ENCODE data around the gene KRT82. TPM values are rescaled to one million over a fixed set of nuclear protein-coding genes. Genes with fewer than 3 reads are reported as not detected.

KRT82 gene
- total RNA-seq, 2 donors from 2014 or later: not detected

DNA sequence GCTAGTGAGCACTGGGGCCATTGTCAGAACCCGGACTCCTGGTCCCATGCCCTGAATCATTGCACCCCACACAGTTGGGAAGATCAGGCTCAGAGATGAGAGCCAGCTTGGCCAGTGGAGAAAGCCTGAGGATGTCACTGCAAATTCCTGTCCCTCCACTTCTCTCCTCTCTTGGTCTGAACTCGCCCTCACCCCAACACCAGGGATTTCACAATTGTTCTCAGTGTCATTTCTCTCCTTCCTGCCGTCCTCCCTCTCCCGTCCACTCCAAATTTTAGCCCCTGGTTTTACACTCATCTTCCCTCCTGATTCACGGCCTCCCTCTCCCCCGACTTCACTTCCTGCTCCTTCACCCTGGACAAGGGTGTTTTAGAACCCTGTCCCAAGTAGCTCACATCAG, 16.9 kb upstream of the KRT82 start:
- 48% methylated on average over 6 of the region's 6 CpGs for WGBS
- H3K4me1 ChIP-seq (replicated peaks): peaks cover 5% of the 10 kb centered on the region
- peak overlapping the region; percentile 26 to 38 for H3K27ac ChIP-seq
- intact Hi-C loops (cut with DNase I): no loop called here
- H3K27me3 ChIP-seq (replicated peaks; ENCODE audit: insufficient read depth): no peaks in the 10 kb centered on the region
- no peaks in the 10 kb centered on the region for H3K36me3 ChIP-seq
- no peaks in the 10 kb centered on the region for H3K9me3 ChIP-seq
- H3K4me3 ChIP-seq: no peak overlapping the region
- DNase-seq (ENCODE audit: low spot score): no peak
- TF ChIP-seq POLR2A (IDR thresholded peaks at IDR 0.05) (no peak), POLR2AphosphoS5 (IDR thresholded peaks at IDR 0.05) (no peak)
- TF ChIP-seq, protein P1, sequence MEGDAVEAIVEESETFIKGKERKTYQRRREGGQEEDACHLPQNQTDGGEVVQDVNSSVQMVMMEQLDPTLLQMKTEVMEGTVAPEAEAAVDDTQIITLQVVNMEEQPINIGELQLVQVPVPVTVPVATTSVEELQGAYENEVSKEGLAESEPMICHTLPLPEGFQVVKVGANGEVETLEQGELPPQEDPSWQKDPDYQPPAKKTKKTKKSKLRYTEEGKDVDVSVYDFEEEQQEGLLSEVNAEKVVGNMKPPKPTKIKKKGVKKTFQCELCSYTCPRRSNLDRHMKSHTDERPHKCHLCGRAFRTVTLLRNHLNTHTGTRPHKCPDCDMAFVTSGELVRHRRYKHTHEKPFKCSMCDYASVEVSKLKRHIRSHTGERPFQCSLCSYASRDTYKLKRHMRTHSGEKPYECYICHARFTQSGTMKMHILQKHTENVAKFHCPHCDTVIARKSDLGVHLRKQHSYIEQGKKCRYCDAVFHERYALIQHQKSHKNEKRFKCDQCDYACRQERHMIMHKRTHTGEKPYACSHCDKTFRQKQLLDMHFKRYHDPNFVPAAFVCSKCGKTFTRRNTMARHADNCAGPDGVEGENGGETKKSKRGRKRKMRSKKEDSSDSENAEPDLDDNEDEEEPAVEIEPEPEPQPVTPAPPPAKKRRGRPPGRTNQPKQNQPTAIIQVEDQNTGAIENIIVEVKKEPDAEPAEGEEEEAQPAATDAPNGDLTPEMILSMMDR (IDR thresholded peaks at IDR 0.05): no peak

DNA sequence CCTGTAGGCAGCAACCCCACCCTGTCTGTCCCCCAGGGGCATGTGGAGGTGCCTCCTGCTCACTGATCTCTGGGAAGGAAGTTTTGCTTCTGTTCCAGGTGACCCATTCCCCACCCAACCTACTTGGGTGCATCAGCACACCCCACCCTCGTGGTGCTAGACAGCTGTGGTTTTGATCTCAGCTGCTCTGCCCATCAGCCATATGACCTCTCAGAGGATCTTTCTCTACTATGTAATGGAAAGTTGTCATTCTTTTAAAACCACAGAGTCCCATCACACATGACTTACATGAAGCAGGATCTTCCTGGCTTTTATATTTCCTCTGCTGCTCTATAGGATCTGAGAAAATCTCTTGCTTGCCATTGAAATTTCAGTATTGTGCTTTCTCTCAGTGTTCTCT, 13.5 kb upstream of the KRT82 start:
- TF ChIP-seq, protein P1 (IDR thresholded peaks at IDR 0.05): no peak
- TF ChIP-seq POLR2A (IDR thresholded peaks at IDR 0.05) (no peak), POLR2AphosphoS5 (IDR thresholded peaks at IDR 0.05) (no peak)
- no peaks in the 10 kb centered on the region for H3K9me3 ChIP-seq
- no peaks in the 10 kb centered on the region for H3K27me3 ChIP-seq (replicated peaks; ENCODE audit: insufficient read depth)
- peaks cover 5% of the 10 kb centered on the region for H3K4me1 ChIP-seq (replicated peaks)
- no peak for DNase-seq (ENCODE audit: low spot score)
- no peak overlapping the region for H3K27ac ChIP-seq
- H3K4me3 ChIP-seq: no peak overlapping the region
- H3K36me3 ChIP-seq: no peaks in the 10 kb centered on the region
- intact Hi-C loops (cut with DNase I): no loop called here
- 86% methylated on average over 1 of the region's 1 CpG for WGBS

DNA sequence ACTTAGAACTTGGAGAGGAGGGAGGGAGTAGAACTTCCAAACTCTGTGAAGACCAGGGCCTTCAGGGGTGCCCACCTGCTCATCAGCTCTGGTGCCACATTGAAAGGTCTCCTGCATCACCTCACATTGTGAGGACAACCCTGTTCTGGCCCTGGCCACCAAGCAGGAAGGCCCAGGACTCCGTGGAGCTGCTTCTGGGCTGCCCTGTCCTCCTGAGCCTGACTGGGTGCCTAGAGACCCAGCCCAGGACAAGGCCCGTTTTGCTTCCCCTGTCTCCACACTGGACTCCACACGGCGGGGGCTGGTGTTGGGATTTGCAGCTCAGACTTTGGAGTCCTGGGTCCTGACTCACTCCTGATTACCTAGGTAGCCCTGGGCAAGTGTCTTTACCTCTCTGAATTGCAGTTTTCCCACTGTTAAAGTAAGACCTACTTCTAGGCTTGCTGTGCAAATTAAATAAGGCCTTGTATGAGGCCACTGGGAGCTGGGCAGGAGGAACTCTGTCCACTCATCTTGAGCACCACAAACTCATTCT, 12.5 kb upstream of the KRT82 start:
- no peak overlapping the region for H3K27ac ChIP-seq
- no peaks in the 10 kb centered on the region for H3K36me3 ChIP-seq
- DNase-seq (ENCODE audit: low spot score): no peak
- H3K4me3 ChIP-seq: no peak overlapping the region
- intact Hi-C loops (cut with DNase I): no loop called here
- H3K9me3 ChIP-seq: no peaks in the 10 kb centered on the region
- TF ChIP-seq POLR2A (IDR thresholded peaks at IDR 0.05) (no peak), POLR2AphosphoS5 (IDR thresholded peaks at IDR 0.05) (no peak)
- TF ChIP-seq, protein P1 (IDR thresholded peaks at IDR 0.05): no peak
- 89% methylated on average over 4 of the region's 4 CpGs for WGBS
- no peaks in the 10 kb centered on the region for H3K27me3 ChIP-seq (replicated peaks; ENCODE audit: insufficient read depth)
- H3K4me1 ChIP-seq (replicated peaks): peaks cover 2% of the 10 kb centered on the region

DNA sequence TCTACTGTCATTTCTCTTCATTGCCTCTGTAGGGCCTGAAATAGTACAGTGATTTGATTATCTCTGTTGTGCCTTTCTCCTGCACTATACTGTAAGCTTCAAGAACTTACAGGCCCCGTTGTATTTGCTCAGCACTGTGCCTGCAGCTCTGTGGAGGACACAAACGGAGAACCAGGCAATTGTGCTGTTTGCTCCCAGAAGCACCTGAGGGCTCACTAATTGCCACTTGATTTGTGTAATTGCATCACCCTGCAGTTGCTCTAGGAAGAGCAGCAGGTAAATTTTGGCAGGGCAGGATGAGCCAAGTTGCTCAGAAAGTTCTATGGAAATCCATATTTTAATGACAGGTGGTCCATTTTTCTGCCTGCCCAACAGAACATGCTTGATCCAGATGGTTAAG, 11.6 kb upstream of the KRT82 start:
- Histone ChIP-seq H3K27ac (no peak overlapping the region), H3K4me1 (replicated peaks) (no peaks in the 10 kb centered on the region), H3K36me3 (no peaks in the 10 kb centered on the region), H3K27me3 (replicated peaks; ENCODE audit: insufficient read depth) (no peaks in the 10 kb centered on the region), H3K9me3 (no peaks in the 10 kb centered on the region), H3K4me3 (no peak overlapping the region)
- no peak for DNase-seq (ENCODE audit: low spot score)
- WGBS: 72% methylated on average over 2 of the region's 2 CpGs
- intact Hi-C loops (cut with DNase I): no loop called here
- TF ChIP-seq, protein P1 (IDR thresholded peaks at IDR 0.05): no peak
- TF ChIP-seq POLR2A (IDR thresholded peaks at IDR 0.05) (no peak), POLR2AphosphoS5 (IDR thresholded peaks at IDR 0.05) (no peak)

DNA sequence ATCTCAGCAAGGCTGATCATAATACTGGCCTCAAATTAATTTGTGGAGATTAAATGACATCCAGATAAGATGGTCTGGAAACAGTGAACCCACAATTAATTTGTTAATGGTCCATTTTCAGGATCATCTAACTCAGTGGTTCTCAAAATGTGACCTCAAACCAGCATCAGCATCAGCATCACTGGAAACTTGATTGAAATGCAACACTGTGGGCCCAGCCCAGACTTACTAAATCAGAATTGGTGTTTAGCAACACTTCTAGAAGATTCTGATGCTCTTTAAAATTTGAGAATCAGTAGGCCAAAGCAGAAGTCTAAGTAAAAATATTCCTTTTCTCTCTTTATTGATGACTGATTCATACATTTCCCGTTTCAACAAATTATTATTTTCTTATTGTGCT, 10.7 kb upstream of the KRT82 start:
- no peak overlapping the region for H3K4me3 ChIP-seq
- H3K27ac ChIP-seq: no peak overlapping the region
- no peaks in the 10 kb centered on the region for H3K27me3 ChIP-seq (replicated peaks; ENCODE audit: insufficient read depth)
- H3K9me3 ChIP-seq: no peaks in the 10 kb centered on the region
- 85% methylated on average over 1 of the region's 1 CpG for WGBS
- H3K4me1 ChIP-seq (replicated peaks): no peaks in the 10 kb centered on the region
- no peak for DNase-seq (ENCODE audit: low spot score)
- TF ChIP-seq POLR2A (IDR thresholded peaks at IDR 0.05): no peak
- TF ChIP-seq, protein P1 (IDR thresholded peaks at IDR 0.05): no peak
- TF ChIP-seq POLR2AphosphoS5 (IDR thresholded peaks at IDR 0.05): no peak
- H3K36me3 ChIP-seq: no peaks in the 10 kb centered on the region
- intact Hi-C loops (cut with DNase I): no loop called here

All from prostate gland (tissue), 2 donors.